GM18526 (cell line): Measurements from ENCODE around the gene TSEN54.

Experiments
- POLR2A ChIP-seq: IDR thresholded peaks from 3 replicates; pipeline ENCODE4 v1.6.1; 2011; ENCODE audit not compliant: insufficient read length; ENCODE audit errors: extremely low read depth

The TSEN54 gene

GRCh38 chr17:75535871-75536270 lies 19.5 kb downstream of the TSEN54 start:
- no peak for TF ChIP-seq POLR2A

- TF ChIP-seq POLR2A = no peak
Measured at GRCh38 chr17:75536366-75536765, 20.0 kb downstream of the TSEN54 start.

GRCh38 chr17:75539967-75540729 lies 23.8 kb downstream of the TSEN54 start:
- TF ChIP-seq POLR2A = no peak

- TF ChIP-seq POLR2A = no peak
Measured at GRCh38 chr17:75540923-75541503, 24.7 kb downstream of the TSEN54 start.

- no peak for TF ChIP-seq POLR2A
Measured at GRCh38 chr17:75542229-75542628, 25.9 kb downstream of the TSEN54 start.

- no peak for TF ChIP-seq POLR2A
Measured at GRCh38 chr17:75542728-75543336, 26.5 kb downstream of the TSEN54 start.

- no peak for TF ChIP-seq POLR2A
Measured at GRCh38 chr17:75544250-75544649, 27.9 kb downstream of the TSEN54 start.

GRCh38 chr17:75546181-75546580 lies 29.9 kb downstream of the TSEN54 start:
- no peak for TF ChIP-seq POLR2A

GRCh38 chr17:75547091-75547490 lies 30.8 kb downstream of the TSEN54 start:
- no peak for TF ChIP-seq POLR2A

GRCh38 chr17:75548813-75549212 lies 32.5 kb downstream of the TSEN54 start:
- no peak for TF ChIP-seq POLR2A

- TF ChIP-seq POLR2A = no peak
Measured at GRCh38 chr17:75549246-75550138, 33.2 kb downstream of the TSEN54 start.

GRCh38 chr17:75550139-75550465 lies 33.8 kb downstream of the TSEN54 start:
- TF ChIP-seq POLR2A = no peak

GRCh38 chr17:75551266-75551665 lies 34.9 kb downstream of the TSEN54 start:
- no peak for TF ChIP-seq POLR2A

- no peak for TF ChIP-seq POLR2A
Measured at GRCh38 chr17:75552425-75553294, 36.3 kb downstream of the TSEN54 start.
